Hepatocyte (in vitro differentiated cells): ENCODE data around the gene SH3RF1. TPM values are rescaled to one million over a fixed set of nuclear protein-coding genes. Genes with fewer than 3 reads are reported as not detected.
"Not testable (repeated sequence)": the region's sequence is repeated elsewhere in the genome, so short reads cannot be mapped to it uniquely, and the experiment has no call there.

Experiments used
- DNase-seq: peaks from one replicate; pipeline ENCODE4 v3.0.0-alpha.2; 2016; ENCODE audit warnings: low spot score
- H2AFZ ChIP-seq: fragments of 200-600 bp; sonication (generic); 2 replicates; pipeline ENCODE4 v1.6.0; 2016; ENCODE audit warnings: antibody characterized with exemption, mild to moderate bottlenecking
- H3K27ac ChIP-seq: fragments of 200-600 bp; sonication (generic); 2 replicates; pipeline ENCODE4 v1.5.1; 2016; ENCODE audit warnings: mild to moderate bottlenecking
- H3K27me3 ChIP-seq: fragments of 200-600 bp; sonication (generic); 2 replicates; pipeline ENCODE4 v1.6.1; 2016
- H3K36me3 ChIP-seq: fragments of 200-600 bp; sonication (generic); replicated peaks from 2 replicates; pipeline ENCODE4 v1.5.1; 2016; ENCODE audit warnings: low read depth; ENCODE audit not compliant: insufficient read depth
- H3K4me1 ChIP-seq: fragments of 200-600 bp; sonication (generic); 2 replicates; pipeline ENCODE4 v1.5.1; 2016; ENCODE audit warnings: mild to moderate bottlenecking, moderate library complexity; ENCODE audit not compliant: insufficient read depth
- H3K4me2 ChIP-seq: fragments of 200-600 bp; sonication (generic); 2 replicates; pipeline ENCODE4 v1.6.0; 2016
- H3K4me3 ChIP-seq: fragments of 200-600 bp; sonication (generic); 2 replicates; pipeline ENCODE4 v1.5.1; 2016; ENCODE audit warnings: mild to moderate bottlenecking
- H3K79me2 ChIP-seq: fragments of 200-600 bp; sonication (generic); 2 replicates; pipeline ENCODE4 v1.6.0; 2017; ENCODE audit warnings: mild to moderate bottlenecking
- H3K9me2 ChIP-seq: fragments of 200-600 bp; sonication (generic); replicated peaks from 2 replicates; pipeline ENCODE4 v1.6.0; 2017; ENCODE audit warnings: mild to moderate bottlenecking; ENCODE audit not compliant: insufficient read depth
- H3K9me3 ChIP-seq: fragments of 200-600 bp; sonication (generic); 2 replicates; pipeline ENCODE4 v1.5.1; 2016; ENCODE audit warnings: low read depth, mild to moderate bottlenecking
- H4K20me1 ChIP-seq: fragments of 200-600 bp; sonication (generic); 2 replicates; pipeline ENCODE4 v1.6.0; 2016; ENCODE audit warnings: mild to moderate bottlenecking; ENCODE audit not compliant: insufficient read depth, poor library complexity, severe bottlenecking
- EZH2 ChIP-seq: fragments of 200-600 bp; sonication (generic); IDR thresholded peaks from 2 replicates; pipeline ENCODE4 v1.6.1; 2016; ENCODE audit warnings: antibody characterized with exemption, mild to moderate bottlenecking, borderline replicate concordance
- EZH2phosphoT487 ChIP-seq: fragments of 200-600 bp; sonication (generic); IDR thresholded peaks from one replicate; pipeline ENCODE4 v1.6.1; 2018; ENCODE audit warnings: antibody characterized with exemption, mild to moderate bottlenecking, low read depth, moderate library complexity; ENCODE audit not compliant: unreplicated experiment, severe bottlenecking
- WGBS: methylation state at CpG from one replicate; pipeline ENCODE4 v1.1.6; 2016; ENCODE audit warnings: low lambda C conversion rate; ENCODE audit errors: missing lambda C conversion rate; 5-methylcytosine and 5-hydroxymethylcytosine counted together
- polyA plus RNA-seq: library from polyadenylated mRNA; unstranded; fragments of >200 nt; fragmentation: Nextera tagmentation; extraction: Ambion mirVana; gene quantifications from 2 replicates; pipeline ENCODE4 v1.2.1, GENCODE V29; 2016
- total RNA-seq: library from RNA; depleted of rRNA; stranded (reverse); fragments of >200 nt; gene quantifications from 2 replicates; pipeline ENCODE4 v1.2.3, GENCODE V29; 2014
- TF ChIP-seq, protein P1 (sequence below): fragments of 200-600 bp; sonication (generic); IDR thresholded peaks from 2 replicates; pipeline ENCODE4 v1.5.1; 2016; ENCODE audit warnings: antibody characterized with exemption, mild to moderate bottlenecking; ENCODE audit not compliant: poor library complexity

SH3RF1 gene
- total and polyA plus RNA-seq, 2 experiments from 2014 or later, result 15.5 to 16.4 TPM

DNA sequence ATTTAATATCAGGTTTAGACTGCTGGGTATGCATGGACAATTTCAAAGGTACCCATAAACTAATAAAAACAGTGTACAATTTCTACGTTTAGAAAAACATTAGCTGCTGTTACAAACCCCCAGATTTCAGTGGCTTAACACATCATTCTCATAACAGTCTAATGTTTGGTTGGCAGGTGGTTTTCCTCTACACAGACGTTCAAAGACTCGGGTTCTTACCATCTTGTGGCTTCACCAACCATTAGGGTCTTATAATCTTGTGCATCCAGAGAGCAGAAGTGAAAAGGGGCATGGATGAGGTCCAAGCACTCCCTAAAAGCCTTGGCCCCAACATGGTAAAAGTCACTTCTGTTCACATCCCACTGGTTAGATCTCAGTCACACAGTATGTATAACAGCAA lies 71.6 kb downstream of the SH3RF1 start:
- Histone ChIP-seq H3K27me3 (no peaks in the 10 kb centered on the region), H3K36me3 (no peaks in the 10 kb centered on the region), H2AFZ (no peak overlapping the region), H3K4me3 (no peak overlapping the region), H3K27ac (no peak overlapping the region), H3K4me1 (peaks cover 26% of the 10 kb centered on the region), H3K9me2 (no peaks in the 10 kb centered on the region), H3K4me2 (no peak overlapping the region), H4K20me1 (no peaks in the 10 kb centered on the region), H3K79me2 (peaks cover 90% of the 10 kb centered on the region), H3K9me3 (peaks cover 8% of the 10 kb centered on the region)
- TF ChIP-seq, protein P1, sequence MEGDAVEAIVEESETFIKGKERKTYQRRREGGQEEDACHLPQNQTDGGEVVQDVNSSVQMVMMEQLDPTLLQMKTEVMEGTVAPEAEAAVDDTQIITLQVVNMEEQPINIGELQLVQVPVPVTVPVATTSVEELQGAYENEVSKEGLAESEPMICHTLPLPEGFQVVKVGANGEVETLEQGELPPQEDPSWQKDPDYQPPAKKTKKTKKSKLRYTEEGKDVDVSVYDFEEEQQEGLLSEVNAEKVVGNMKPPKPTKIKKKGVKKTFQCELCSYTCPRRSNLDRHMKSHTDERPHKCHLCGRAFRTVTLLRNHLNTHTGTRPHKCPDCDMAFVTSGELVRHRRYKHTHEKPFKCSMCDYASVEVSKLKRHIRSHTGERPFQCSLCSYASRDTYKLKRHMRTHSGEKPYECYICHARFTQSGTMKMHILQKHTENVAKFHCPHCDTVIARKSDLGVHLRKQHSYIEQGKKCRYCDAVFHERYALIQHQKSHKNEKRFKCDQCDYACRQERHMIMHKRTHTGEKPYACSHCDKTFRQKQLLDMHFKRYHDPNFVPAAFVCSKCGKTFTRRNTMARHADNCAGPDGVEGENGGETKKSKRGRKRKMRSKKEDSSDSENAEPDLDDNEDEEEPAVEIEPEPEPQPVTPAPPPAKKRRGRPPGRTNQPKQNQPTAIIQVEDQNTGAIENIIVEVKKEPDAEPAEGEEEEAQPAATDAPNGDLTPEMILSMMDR, result no peak
- TF ChIP-seq EZH2 (no peak), EZH2phosphoT487 (no peak)
- WGBS, result 69% methylated on average over 3 of the region's 3 CpGs
- no peak for DNase-seq

DNA sequence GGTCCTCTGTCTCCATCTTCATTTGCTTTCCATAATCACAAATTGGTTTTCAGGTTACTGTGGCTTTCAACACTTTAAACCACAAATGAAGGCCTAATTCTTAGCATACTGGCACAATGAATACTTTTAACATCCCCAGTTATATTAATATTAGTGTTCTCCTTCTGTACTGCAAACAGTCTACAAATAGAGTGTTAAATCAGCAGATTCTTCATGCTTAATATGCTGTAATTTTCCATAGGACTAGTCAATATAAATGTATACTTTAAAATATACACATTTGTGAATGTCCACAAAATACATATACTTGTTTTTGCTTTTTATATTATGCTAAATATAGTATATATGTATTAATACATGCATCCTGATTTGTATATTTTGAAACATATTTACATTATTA lies 72.6 kb downstream of the SH3RF1 start:
- H2AFZ ChIP-seq, result no peak overlapping the region
- TF ChIP-seq, protein P1, result no peak
- TF ChIP-seq EZH2phosphoT487, result no peak
- TF ChIP-seq EZH2, result no peak
- H3K4me2 ChIP-seq, result no peak overlapping the region
- no peaks in the 10 kb centered on the region for H3K36me3 ChIP-seq
- H3K27ac ChIP-seq, result no peak overlapping the region
- no peaks in the 10 kb centered on the region for H3K27me3 ChIP-seq
- peaks cover 91% of the 10 kb centered on the region for H3K79me2 ChIP-seq
- no peak overlapping the region for H3K4me3 ChIP-seq
- H3K9me3 ChIP-seq, result peaks cover 8% of the 10 kb centered on the region
- peaks cover 21% of the 10 kb centered on the region for H3K4me1 ChIP-seq
- H4K20me1 ChIP-seq, result no peaks in the 10 kb centered on the region
- no peak for DNase-seq
- H3K9me2 ChIP-seq, result no peaks in the 10 kb centered on the region

DNA sequence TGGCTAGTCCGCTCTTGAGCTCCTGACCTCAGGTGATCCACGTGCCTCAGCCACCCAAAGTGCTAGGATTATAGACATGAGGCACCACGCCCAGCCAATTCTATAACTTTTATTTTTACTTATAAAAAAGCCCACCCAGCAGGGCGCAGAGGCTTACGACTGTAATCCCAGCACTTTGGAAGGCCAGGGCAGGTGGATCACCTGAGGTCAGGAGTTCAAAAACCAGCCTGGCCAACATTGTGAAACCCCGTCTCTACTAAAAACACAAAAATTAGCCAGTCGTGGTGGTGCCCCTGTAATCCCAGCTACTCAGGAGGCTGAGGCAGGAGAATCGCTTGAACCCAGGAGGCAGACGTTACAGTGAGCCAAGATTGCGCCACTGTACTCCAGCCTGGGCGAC lies 73.5 kb downstream of the SH3RF1 start:
- Histone ChIP-seq H3K4me1 (peaks cover 16% of the 10 kb centered on the region), H3K79me2 (peaks cover 90% of the 10 kb centered on the region)
- H3K27ac ChIP-seq, DNase-seq, H3K9me2 ChIP-seq, H3K36me3 ChIP-seq, H3K4me2 ChIP-seq, H3K27me3 ChIP-seq, H4K20me1 ChIP-seq, H3K9me3 ChIP-seq, H2AFZ ChIP-seq, H3K4me3 ChIP-seq: not testable (repeated sequence)
- 94% methylated on average over 11 of the region's 11 CpGs for WGBS

DNA sequence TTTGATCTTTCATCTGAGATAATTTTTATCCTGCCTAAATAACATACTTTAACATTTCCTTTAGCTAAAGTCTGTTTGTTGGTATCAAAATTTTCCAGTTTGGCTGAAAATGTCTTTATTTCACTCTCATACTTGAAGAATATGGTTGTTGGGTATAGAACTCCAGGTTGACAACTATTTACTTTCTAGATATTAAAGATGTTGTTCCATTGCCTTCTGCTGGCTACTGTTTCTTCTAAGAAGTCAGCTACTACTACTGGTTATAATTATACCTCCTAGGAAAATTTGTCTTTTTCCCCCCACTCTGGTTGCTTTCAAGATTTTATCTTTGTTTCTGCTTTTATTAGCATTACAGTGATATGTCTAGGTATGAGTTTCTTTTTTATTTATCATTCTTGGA lies 75.7 kb downstream of the SH3RF1 start:
- Histone ChIP-seq H3K79me2 (peaks cover 86% of the 10 kb centered on the region), H3K4me3 (no peak overlapping the region), H3K27me3 (no peaks in the 10 kb centered on the region), H4K20me1 (no peaks in the 10 kb centered on the region), H2AFZ (no peak overlapping the region), H3K27ac (no peak overlapping the region), H3K9me2 (no peaks in the 10 kb centered on the region), H3K4me1 (no peaks in the 10 kb centered on the region), H3K4me2 (no peak overlapping the region), H3K36me3 (no peaks in the 10 kb centered on the region), H3K9me3 (peaks cover 8% of the 10 kb centered on the region)
- TF ChIP-seq, protein P1, result no peak
- no peak for TF ChIP-seq EZH2
- TF ChIP-seq EZH2phosphoT487, result no peak
- no peak for DNase-seq

DNA sequence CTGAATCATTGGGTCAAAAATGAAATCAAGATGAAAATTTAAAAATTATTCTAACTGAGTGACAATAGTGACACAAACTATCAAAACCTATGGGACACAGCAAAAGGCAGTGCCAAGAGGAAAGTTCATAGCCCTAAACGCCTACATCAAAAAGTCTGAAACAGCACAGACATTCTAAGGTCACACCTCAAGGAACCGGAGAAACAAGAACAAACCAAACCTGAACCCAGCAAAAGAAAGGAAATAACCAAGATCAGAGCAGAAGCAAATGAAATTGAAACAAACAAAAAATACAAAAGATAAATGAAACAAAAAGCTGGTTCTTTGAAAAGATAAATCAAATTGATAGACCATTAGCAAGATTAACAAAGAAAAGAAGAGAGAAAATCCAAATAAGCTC lies 80.8 kb downstream of the SH3RF1 start:
- not testable (repeated sequence) for H3K4me3 ChIP-seq, H2AFZ ChIP-seq, H3K4me2 ChIP-seq, H3K9me3 ChIP-seq, DNase-seq, H3K36me3 ChIP-seq, H4K20me1 ChIP-seq, H3K27me3 ChIP-seq, H3K9me2 ChIP-seq, H3K27ac ChIP-seq, H3K4me1 ChIP-seq
- peaks cover 82% of the 10 kb centered on the region for H3K79me2 ChIP-seq
- WGBS, result 84% methylated on average over 2 of the region's 2 CpGs
